Body of pancreas (tissue), 4 donors: ENCODE data around the gene CSNK1G1. TPM values are rescaled to one million over a fixed set of nuclear protein-coding genes. Genes with fewer than 3 reads are reported as not detected.
"Not testable (repeated sequence)": the region's sequence is repeated elsewhere in the genome, so short reads cannot be mapped to it uniquely, and the experiment has no call there.

Experiments
- ATAC-seq: fragments of 150-250 bp; one replicate; pipeline ENCODE4 v1.9.1; 2016
- DNase-seq, 4 donors: peaks; one replicate each; pipeline ENCODE4 v3.0.0-alpha.2; 2019
- H3K27ac ChIP-seq, 4 donors: fragments of 200-600 bp; sonication (generic); 1 replicate in 3 of 4; 2 replicates in 1 of 4; pipeline versions ENCODE4 v1.5.1 to v1.6.1; 2016 to 2019; ENCODE audit warnings: mild to moderate bottlenecking in 1 of 4, mixed read lengths in 1 of 4, moderate library complexity in 1 of 4
- H3K27me3 ChIP-seq, 2 donors: fragments of 200-600 bp; sonication (generic); one replicate each; pipeline ENCODE4 v1.6.0; 2016; ENCODE audit warnings: mild to moderate bottlenecking in 1 of 2
- H3K36me3 ChIP-seq, 2 donors: fragments of 200-600 bp; sonication (generic); replicated peaks in 1 of 2; 2 replicates each; pipeline ENCODE4 v1.5.1; 2016; ENCODE audit warnings: low read depth in 2 of 2; ENCODE audit not compliant: insufficient read depth in 1 of 2
- H3K4me1 ChIP-seq: fragments of 200-600 bp; sonication (generic); one replicate; pipeline ENCODE4 v1.6.0; 2016
- H3K4me3 ChIP-seq, 2 donors: fragments of 200-600 bp; sonication (generic); 1 replicate in 1 of 2; 2 replicates in 1 of 2; pipeline ENCODE4 v1.5.1; 2016 to 2019
- H3K9me3 ChIP-seq, 3 donors: fragments of 200-600 bp; sonication (generic); 1 replicate in 2 of 3; 2 replicates in 1 of 3; pipeline ENCODE4 v1.5.1; 2016
- POLR2A ChIP-seq, 3 donors: fragments of 450-650 bp; IDR thresholded peaks; one replicate each; pipeline ENCODE4 v1.6.1; 2016; ENCODE audit warnings: antibody characterized with exemption in 3 of 3, mild to moderate bottlenecking in 2 of 3
- WGBS, 2 donors: methylation state at CpG; one replicate each; pipeline ENCODE4 v1.1.5; 2017; 5-methylcytosine and 5-hydroxymethylcytosine counted together
- intact Hi-C: fragments of 100-400 bp; cut with DNase I; formaldehyde crosslinking; loops from one replicate; pipeline ENCODE4 v1.15.1; 2023
- total RNA-seq, 2 donors: library from RNA; depleted of rRNA; stranded (reverse); fragments of >200 nt; gene quantifications; one replicate each; pipeline ENCODE4 v1.1.0, GENCODE V29; 2016
- TF ChIP-seq, protein P1 (sequence below), 7 experiments: fragments of 450-650 bp in 4 of 7; fragments of 200-600 bp in 3 of 7; sonication (generic) in 3 of 7; IDR thresholded peaks; one replicate each; pipeline ENCODE4 v1.5.1; 2016 to 2019; ENCODE audit warnings: antibody characterized with exemption in 7 of 7

The CSNK1G1 gene
- total RNA-seq, 2 donors from 2014 or later: 6.7 to 13.8 TPM

DNA sequence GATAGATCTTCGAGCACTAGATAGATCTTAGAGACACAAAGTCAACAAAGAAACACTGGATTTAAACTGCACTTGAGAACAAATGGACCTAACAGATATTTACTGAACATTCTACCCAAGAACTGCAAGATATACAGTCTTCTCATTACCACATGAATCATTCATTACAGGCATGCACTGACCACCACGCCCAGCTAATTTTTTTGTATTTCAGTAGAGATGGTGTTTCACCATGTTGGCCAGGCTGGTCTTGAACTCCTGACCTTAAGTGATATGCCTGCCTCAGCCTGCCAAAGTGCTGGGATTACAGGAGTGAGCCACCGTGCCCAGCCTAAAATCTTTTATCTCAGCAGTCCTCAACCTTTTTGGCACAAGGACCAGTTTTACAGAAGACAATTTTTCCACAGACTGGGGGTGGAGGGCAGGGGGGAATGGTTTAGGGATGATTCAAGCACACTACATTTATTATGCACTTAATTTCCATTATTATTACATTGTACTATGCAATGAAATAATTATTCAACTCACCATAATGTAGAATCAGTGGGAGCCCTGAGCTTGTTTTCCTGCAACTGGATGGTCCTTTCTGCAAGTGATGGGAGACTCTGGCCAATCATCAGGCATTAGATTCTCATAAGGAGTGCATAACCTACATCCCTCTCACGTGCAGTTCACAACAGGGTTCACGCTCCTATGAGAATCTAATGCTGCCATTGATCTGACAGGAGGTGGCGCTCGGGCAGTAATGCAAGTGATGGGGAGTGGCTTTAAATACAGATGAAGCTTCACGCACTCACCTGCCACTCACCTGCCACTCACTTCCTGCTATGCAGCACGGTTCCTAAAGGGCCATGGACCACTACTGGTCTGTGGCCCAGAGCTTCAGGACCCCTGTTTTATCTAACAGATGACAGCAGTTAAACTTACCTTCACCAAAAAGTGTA, 21.7 kb downstream of the CSNK1G1 start:
- intact Hi-C loops: no loop called here
- no peak overlapping the region for H3K4me3 ChIP-seq
- DNase-seq: no peak
- H3K36me3 ChIP-seq: no peaks in the 10 kb centered on the region
- no peaks in the 10 kb centered on the region for H3K4me1 ChIP-seq
- ATAC-seq: no peak
- H3K9me3 ChIP-seq: no peaks in the 10 kb centered on the region
- H3K27ac ChIP-seq: no peak overlapping the region
- 70 to 80% methylated on average over 9 of the region's 9 CpGs for WGBS, 2 donors
- TF ChIP-seq, protein P1, sequence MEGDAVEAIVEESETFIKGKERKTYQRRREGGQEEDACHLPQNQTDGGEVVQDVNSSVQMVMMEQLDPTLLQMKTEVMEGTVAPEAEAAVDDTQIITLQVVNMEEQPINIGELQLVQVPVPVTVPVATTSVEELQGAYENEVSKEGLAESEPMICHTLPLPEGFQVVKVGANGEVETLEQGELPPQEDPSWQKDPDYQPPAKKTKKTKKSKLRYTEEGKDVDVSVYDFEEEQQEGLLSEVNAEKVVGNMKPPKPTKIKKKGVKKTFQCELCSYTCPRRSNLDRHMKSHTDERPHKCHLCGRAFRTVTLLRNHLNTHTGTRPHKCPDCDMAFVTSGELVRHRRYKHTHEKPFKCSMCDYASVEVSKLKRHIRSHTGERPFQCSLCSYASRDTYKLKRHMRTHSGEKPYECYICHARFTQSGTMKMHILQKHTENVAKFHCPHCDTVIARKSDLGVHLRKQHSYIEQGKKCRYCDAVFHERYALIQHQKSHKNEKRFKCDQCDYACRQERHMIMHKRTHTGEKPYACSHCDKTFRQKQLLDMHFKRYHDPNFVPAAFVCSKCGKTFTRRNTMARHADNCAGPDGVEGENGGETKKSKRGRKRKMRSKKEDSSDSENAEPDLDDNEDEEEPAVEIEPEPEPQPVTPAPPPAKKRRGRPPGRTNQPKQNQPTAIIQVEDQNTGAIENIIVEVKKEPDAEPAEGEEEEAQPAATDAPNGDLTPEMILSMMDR (IDR thresholded peaks at IDR 0.05): no peak
- no peak for TF ChIP-seq POLR2A (IDR thresholded peaks at IDR 0.05)
- no peaks in the 10 kb centered on the region for H3K27me3 ChIP-seq

DNA sequence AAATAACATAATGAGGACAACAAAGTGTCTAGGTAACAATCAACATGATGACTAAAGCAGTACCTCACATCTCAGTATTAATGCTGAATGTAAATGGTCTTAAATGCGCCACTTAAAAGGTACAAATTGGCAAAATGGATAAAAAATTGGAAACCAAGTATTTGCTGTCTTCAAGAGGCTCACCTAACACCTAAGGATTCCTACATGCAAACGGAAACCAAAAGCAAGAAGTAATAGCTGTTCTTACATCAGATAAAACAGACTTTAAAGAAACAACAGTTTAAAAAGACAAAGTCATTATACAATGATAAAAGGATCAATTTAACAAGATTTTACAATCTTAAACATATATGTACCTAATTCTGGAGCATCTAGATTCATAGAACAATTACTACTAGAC, 22.5 kb downstream of the CSNK1G1 start:
- no peaks in the 10 kb centered on the region for H3K27me3 ChIP-seq
- H3K36me3 ChIP-seq: no peaks in the 10 kb centered on the region
- no peak for DNase-seq
- no peak overlapping the region for H3K27ac ChIP-seq
- H3K4me1 ChIP-seq: no peaks in the 10 kb centered on the region
- no peak overlapping the region for H3K4me3 ChIP-seq
- TF ChIP-seq, protein P1 (IDR thresholded peaks at IDR 0.05): no peak
- no peak for TF ChIP-seq POLR2A (IDR thresholded peaks at IDR 0.05)
- no peak for ATAC-seq
- H3K9me3 ChIP-seq: no peaks in the 10 kb centered on the region
- intact Hi-C loops: no loop called here
- WGBS, 2 donors: 89 to 100% methylated on average over 2 of the region's 2 CpGs

DNA sequence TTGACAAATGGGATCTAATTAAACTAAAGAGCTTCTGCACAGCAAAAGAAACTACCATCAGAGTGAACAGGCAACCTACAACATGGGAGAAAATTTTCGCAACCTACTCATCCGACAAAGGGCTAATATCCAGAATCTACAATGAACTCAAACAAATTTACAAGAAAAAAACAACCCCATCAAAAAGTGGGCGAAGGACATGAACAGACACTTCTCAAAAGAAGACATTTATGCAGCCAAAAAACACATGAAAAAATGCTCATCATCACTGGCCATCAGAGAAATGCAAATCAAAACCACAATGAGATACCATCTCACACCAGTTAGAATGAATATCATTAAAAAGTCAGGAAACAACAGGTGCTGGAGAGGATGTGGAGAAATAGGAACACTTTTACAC, 24.3 kb downstream of the CSNK1G1 start:
- H3K36me3 ChIP-seq, H3K27ac ChIP-seq, intact Hi-C loops, ATAC-seq, H3K27me3 ChIP-seq, H3K4me1 ChIP-seq, DNase-seq, H3K4me3 ChIP-seq, H3K9me3 ChIP-seq: not testable (repeated sequence)
- 100% methylated on average over 3 of the region's 3 CpGs; no CpG with 5 or more reads in 1 of the 2 donors for WGBS, 2 donors

DNA sequence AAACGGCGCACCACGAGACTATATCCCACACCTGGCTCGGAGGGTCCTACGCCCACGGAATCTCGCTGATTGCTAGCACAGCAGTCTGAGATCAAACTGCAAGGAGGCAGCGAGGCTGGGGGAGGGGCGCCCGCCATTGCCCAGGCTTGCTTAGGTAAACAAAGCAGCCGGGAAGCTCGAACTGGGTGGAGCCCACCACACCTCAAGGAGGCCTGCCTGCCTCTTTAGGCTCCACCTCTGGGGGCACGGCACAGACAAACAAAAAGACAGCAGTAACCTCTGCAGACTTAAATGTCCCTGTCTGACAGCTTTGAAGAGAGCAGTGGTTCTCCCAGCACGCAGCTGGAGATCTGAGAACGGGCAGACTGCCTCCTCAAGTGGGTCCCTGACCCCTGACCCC, 29.0 kb downstream of the CSNK1G1 start:
- H3K27ac ChIP-seq, H3K9me3 ChIP-seq, H3K4me3 ChIP-seq, H3K4me1 ChIP-seq, intact Hi-C loops, DNase-seq, ATAC-seq, H3K36me3 ChIP-seq, H3K27me3 ChIP-seq: not testable (repeated sequence)
- 64% methylated on average over 6 of the region's 15 CpGs; no CpG with 5 or more reads in 1 of the 2 donors for WGBS, 2 donors

DNA sequence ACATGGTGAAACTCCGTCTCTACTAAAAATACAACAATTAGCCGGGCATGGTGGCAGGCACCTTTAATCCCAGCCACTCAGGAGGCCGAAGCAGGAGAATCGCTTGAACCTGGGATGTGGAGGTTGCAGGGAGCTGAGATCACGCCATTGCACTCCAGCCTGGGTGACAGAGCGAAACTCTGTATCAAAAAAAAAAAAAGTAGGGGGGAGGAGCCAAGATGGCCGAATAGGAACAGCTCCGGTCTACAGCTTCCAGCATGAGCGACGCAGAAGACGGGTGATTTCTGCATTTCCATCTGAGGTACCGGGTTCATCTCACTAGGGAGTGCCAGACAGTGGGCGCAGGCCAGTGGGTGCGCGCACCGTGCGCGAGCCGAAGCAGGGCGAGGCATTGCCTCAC, 29.5 kb downstream of the CSNK1G1 start:
- DNase-seq, H3K36me3 ChIP-seq, H3K27me3 ChIP-seq, intact Hi-C loops, H3K9me3 ChIP-seq, ATAC-seq, H3K27ac ChIP-seq, H3K4me3 ChIP-seq, H3K4me1 ChIP-seq: not testable (repeated sequence)
- WGBS, 2 donors: 92 to 97% methylated on average over 7 to 12 of the region's 20 CpGs

DNA sequence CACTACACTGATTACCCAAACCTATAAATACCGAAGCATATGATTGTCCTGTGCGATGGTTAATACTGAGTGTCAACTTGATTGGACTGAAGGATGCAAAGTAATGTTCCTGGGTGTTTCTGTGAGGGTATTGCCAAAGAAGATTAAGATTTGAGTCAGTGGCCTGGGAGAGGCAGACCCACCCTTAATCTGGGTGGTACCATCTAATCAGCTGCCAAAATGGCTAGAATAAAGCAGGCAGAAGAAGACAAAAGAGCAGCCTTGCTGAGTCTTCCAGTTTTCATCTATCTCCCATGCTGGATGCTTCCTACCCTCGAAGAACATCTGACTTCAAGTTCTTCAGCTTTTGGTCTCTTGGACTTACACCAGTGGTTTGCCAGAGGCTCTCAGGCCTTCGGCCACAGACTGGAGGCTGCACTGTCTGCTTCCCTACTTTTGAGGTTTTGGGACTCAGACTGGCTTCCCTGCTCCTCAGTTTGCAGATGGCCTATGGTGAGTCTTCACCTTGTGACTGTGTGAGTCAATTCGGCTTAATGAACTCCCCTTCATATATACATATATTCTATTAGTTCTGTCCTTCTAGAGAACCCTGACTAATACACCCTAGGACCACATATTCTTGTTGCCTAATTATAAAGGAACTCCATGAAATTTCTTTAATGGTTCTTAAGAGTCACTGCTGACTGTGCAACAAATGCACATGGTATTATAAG, 31.7 kb downstream of the CSNK1G1 start:
- no peaks in the 10 kb centered on the region for H3K9me3 ChIP-seq
- intact Hi-C loops: no loop called here
- DNase-seq (no peak), ATAC-seq (no peak)
- no peaks in the 10 kb centered on the region for H3K27me3 ChIP-seq
- no peaks in the 10 kb centered on the region for H3K36me3 ChIP-seq
- 90 to 92% methylated on average over 5 of the region's 5 CpGs for WGBS, 2 donors
- H3K4me3 ChIP-seq: no peak overlapping the region
- H3K27ac ChIP-seq: no peak overlapping the region
- H3K4me1 ChIP-seq: no peaks in the 10 kb centered on the region
- TF ChIP-seq POLR2A (IDR thresholded peaks at IDR 0.05): no peak
- TF ChIP-seq, protein P1 (IDR thresholded peaks at IDR 0.05): no peak
